Aorta (tissue), 5 donors: ENCODE measurements around the gene GREM2. TPM values are rescaled to one million over a fixed set of nuclear protein-coding genes. Genes with fewer than 3 reads are reported as not detected.

Experiments used
- ATAC-seq: fragments of 200-7000 bp; cut with Tn5 transposase; one replicate; pipeline ENCODE4 v1.9.1; 2022; ENCODE audit warnings: moderate library complexity; ENCODE audit not compliant: low FRiP score
- DNase-seq, 2 donors: peaks; one replicate each; pipeline ENCODE4 v3.0.0-alpha.2; 2020
- H3K27ac ChIP-seq, 2 donors: one replicate each; pipeline ENCODE4 v1.5.1; 2013; ENCODE audit warnings: low read length in 2 of 2, mild to moderate bottlenecking in 2 of 2, moderate library complexity in 2 of 2, control low read depth in 1 of 2, inconsistent platforms in 1 of 2, low read depth in 1 of 2
- H3K27me3 ChIP-seq, 2 donors: one replicate each; pipeline ENCODE4 v1.6.1; 2013; ENCODE audit warnings: control low read depth in 1 of 2, low read length in 1 of 2, mild to moderate bottlenecking in 1 of 2, moderate library complexity in 1 of 2; ENCODE audit not compliant: insufficient read depth in 2 of 2, control insufficient read depth in 1 of 2
- H3K36me3 ChIP-seq, 2 donors: one replicate each; pipeline ENCODE4 v1.6.1; 2013; ENCODE audit warnings: control low read depth in 1 of 2, low read length in 1 of 2, mild to moderate bottlenecking in 1 of 2; ENCODE audit not compliant: insufficient read depth in 2 of 2, control insufficient read depth in 1 of 2
- H3K4me1 ChIP-seq, 2 donors: one replicate each; pipeline ENCODE4 v1.6.1; 2013; ENCODE audit warnings: low read length in 2 of 2, control low read depth in 1 of 2, mild to moderate bottlenecking in 1 of 2, moderate library complexity in 1 of 2; ENCODE audit not compliant: insufficient read depth in 2 of 2, control insufficient read depth in 1 of 2
- H3K4me3 ChIP-seq, 2 donors: one replicate each; pipeline ENCODE4 v1.5.1; 2013; ENCODE audit warnings: low read length in 2 of 2, control low read depth in 1 of 2, mild to moderate bottlenecking in 1 of 2
- H3K9me3 ChIP-seq: one replicate; pipeline ENCODE4 v1.6.1; 2013; ENCODE audit warnings: mild to moderate bottlenecking, low read length; ENCODE audit not compliant: control insufficient read depth
- WGBS, 2 donors: extraction: QIAGEN DNeasy Blood & Tissue Kit; methylation state at CpG; one replicate each; pipeline ENCODE4 v1.1.7; 2013; 5-methylcytosine and 5-hydroxymethylcytosine counted together
- intact Hi-C, 2 donors: fragments of 100-400 bp; cut with DNase I; formaldehyde crosslinking; loops; one replicate each; pipeline versions ENCODE4 v1.14.2 to v1.15.0; 2022
- long read RNA-seq, 2 donors: library from polyadenylated mRNA; unstranded; transcript quantifications; one replicate each; pipeline ENCODE4 v2.0.0, GENCODE V29; 2020 to 2021
- polyA plus RNA-seq, 2 donors: library from polyadenylated mRNA; stranded (reverse); fragments of 200-250 nt; gene quantifications; one replicate each; pipeline ENCODE4 v1.2.3, GENCODE V29; 2013
- total RNA-seq, 2 donors: library from RNA; stranded (reverse); fragmentation: NEBNext Ultra II Directional; extraction: Animal tissue kit (Norgen Biotek cat#: 25700); gene quantifications; one replicate each; pipeline ENCODE4 v1.2.1, GENCODE V29; 2021
- donor health status: healthy with polysubstance abuse.
- donor health status: Bipolar disorder and iron deficiency.
- donor health status: DM: no; HTN: no; CAD: no.
- donor health status: DM: no; HTN: no; CAD: no.
- donor health status: DM: yes; HTN: yes; CAD: no.

Gene GREM2
- total RNA-seq (1 to 10 TPM; 2.9 to 5.1 TPM), polyA plus RNA-seq (under 1 TPM in 1 of 2 donors, not detected in 1; 0.03 TPM)
- long read RNA-seq, donor 1, full-length matches to known transcripts: 3 of 5 reads
- long read RNA-seq, donor 1, partial matches to known transcripts: 2 of 5 reads
- long read RNA-seq, donor 1, other reads (novel, unspliced or antisense): 0 of 5 reads
- long read RNA-seq, donor 2, full-length matches to known transcripts: 2 of 6 reads
- long read RNA-seq, donor 2, partial matches to known transcripts: 0 of 6 reads
- long read RNA-seq, donor 2, other reads (novel, unspliced or antisense): 4 of 6 reads

DNA sequence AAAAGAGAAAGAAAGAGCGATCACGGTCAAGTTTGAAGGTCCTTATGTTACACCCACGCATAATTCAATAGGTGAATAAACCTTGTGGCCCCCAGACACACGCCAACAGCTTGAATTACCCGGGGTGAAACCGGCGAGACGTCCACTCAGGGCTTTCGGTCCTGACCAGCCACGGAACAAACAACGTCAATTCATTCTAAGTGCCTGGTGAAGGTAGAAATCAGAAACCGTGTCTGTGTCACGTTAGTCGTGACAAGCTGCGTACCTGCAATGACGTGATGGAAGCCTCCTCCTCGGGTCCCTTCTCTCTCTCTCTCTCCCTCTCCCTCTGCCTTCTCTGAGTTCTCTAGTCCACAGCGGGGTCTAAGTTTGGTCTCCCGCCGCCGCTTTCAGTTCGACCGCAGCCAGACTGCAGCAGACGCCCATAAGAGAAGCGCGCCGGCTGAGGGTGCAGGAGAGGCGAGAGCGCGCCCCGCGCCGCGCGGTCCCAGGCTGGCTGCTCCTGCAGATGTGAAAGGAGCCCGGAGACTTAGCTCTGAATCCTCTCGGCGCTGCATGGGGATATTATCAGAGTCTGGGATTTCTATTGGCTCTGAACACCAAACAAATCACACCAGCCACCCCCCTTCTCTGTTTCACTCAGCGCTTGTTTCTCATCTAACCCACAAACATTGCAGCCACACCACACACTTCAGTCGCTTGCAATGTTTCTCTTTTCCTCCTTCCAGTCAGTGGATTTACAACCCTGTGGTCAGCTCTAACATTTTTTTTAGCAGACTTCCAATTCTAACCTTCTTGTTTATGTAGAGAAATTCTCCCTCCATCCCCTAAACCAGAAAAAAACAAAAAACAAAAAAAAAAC, at the start of gene GREM2:
TSS of gene GREM2 (minus strand) at position 537 of the 862 bp plus-strand sequence. CDS start 118,680 bp downstream, outside the sequence.
- no peaks in the 10 kb centered on the region for H3K36me3 ChIP-seq
- intact Hi-C loops: no loop called here
- H3K4me3 ChIP-seq: peak within 1 kb of the TSS; percentile 7 to 33
- 1% methylated on average over 40 of the region's 40 CpGs for WGBS, 2 donors
- ATAC-seq (peak; percentile 84), DNase-seq (peak; percentile 48 to 80)
- no peak within 1 kb of the TSS for H3K27ac ChIP-seq
- H3K9me3 ChIP-seq: peaks cover 2% of the 10 kb centered on the region
- H3K4me1 ChIP-seq: no peaks in the 10 kb centered on the region
- no peaks in the 10 kb centered on the region for H3K27me3 ChIP-seq

DNA sequence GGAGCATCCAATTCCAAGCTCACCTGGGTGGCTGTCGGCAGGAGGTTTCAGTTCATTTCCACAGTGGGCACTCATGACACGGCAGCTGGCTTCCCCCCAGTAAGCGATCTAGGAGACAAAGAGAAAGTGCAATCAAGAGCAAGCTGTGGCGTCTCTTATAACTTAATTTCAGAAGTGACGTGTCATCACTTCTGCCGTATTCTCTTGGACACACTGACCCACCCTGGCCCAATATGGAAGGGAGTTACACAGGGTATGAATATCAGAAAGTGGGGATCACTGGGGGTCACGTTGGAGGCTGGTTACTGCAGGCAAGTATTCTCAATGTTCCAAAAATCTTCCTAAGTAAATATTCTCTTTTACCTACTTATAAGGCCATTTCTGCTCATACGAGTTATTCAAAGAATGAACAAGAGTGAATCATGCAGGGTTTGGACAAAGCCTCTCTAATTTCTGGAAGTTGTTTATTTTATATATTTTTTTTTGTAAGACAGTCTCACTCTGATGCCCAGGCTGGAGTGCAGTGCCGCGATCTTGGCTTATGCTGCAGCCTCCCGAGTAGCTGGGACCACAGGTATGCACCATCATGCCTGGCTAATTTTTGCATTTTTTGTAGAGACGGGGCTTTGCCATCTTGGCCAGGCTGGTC, 46.5 kb upstream of the GREM2 start:
- intact Hi-C loops: no loop called here
- WGBS, 2 donors: 71 to 79% methylated on average over 12 of the region's 12 CpGs

DNA sequence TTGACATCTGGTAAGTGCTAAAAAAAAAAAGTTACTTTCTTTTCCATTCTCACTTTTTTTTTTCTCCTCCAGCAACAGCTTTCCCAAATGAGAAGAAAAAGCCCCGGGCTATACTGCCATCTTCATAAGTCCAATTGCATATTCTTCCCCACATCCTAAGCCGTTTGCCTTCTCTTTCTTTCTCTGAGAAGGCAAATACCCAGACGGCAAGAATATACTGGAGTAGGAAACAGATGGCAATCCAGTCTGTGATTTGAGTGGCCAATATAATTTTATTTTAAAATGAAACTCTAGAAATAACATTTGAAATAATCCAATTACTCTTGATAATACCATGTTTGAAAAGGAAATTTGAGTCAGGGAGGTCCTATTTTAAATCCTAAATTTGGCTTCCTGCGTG, 44.6 kb upstream of the GREM2 start:
- no peak for DNase-seq
- 73 to 76% methylated on average over 4 of the region's 4 CpGs for WGBS, 2 donors
- Histone ChIP-seq H3K27ac (no peak overlapping the region), H3K36me3 (no peaks in the 10 kb centered on the region), H3K9me3 (peaks cover 1% of the 10 kb centered on the region), H3K4me1 (no peaks in the 10 kb centered on the region), H3K4me3 (no peak overlapping the region), H3K27me3 (no peaks in the 10 kb centered on the region)
- ATAC-seq: no peak
- intact Hi-C loops: no loop called here

More for the DNA sequence above, 46.5 kb upstream of the GREM2 start:
- no peak overlapping the region for H3K4me3 ChIP-seq
- H3K36me3 ChIP-seq: no peaks in the 10 kb centered on the region
- peaks cover 1% of the 10 kb centered on the region for H3K9me3 ChIP-seq
- H3K27me3 ChIP-seq: no peaks in the 10 kb centered on the region
- no peaks in the 10 kb centered on the region for H3K4me1 ChIP-seq
- no peak for ATAC-seq
- DNase-seq: no peak
- no peak overlapping the region for H3K27ac ChIP-seq

DNA sequence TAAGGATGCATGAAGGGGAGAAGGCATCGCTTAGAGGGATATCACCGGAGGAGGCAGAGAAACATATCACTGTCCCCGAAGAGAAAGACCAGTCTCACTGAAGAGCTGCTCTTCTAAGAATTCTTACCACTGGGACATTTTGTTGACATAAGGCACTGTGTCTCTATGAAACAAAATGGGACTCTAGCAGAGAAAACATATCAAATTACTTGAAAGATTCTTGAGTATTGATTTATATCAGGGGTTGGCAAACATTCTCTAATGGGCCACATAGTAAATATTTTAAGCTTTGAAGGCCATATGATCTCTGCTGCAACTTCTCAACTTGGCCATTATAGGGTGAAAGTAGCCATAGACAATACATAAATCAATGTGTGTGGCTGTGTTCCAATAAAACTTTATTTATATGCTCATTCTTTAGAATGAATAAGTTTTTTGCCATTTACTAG, 41.0 kb upstream of the GREM2 start:
- WGBS, 2 donors: 56 to 72% methylated on average over 3 of the region's 3 CpGs
- Histone ChIP-seq H3K9me3 (no peaks in the 10 kb centered on the region), H3K27me3 (no peaks in the 10 kb centered on the region), H3K27ac (no peak overlapping the region), H3K4me3 (no peak overlapping the region), H3K36me3 (no peaks in the 10 kb centered on the region), H3K4me1 (no peaks in the 10 kb centered on the region)
- intact Hi-C loops: no loop called here
- DNase-seq (no peak), ATAC-seq (no peak)

DNA sequence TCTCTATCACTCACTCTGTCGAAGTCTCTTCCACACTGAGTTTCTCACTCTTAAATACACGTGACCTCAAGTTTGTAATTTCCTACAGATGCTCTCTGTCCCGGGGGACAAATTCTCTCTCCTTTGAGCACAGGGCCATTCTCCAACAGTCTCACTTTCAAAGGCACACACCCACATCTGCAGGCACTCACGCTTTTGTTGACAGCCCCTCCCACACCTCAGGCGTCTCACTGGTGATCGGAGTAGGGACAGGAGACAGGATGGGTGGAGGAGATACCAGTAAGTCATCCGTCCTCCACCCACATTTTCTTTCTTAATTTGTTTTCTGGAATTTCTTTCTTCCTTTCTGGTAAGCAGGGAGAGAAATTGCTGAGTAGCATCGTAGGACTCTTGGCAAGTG, 40.6 kb upstream of the GREM2 start:
- no peak overlapping the region for H3K27ac ChIP-seq
- no peaks in the 10 kb centered on the region for H3K27me3 ChIP-seq
- H3K36me3 ChIP-seq: no peaks in the 10 kb centered on the region
- H3K4me3 ChIP-seq: no peak overlapping the region
- H3K4me1 ChIP-seq: no peaks in the 10 kb centered on the region
- no peaks in the 10 kb centered on the region for H3K9me3 ChIP-seq
- intact Hi-C loops: no loop called here
- ATAC-seq (no peak), DNase-seq (no peak)
- WGBS, 2 donors: 24 to 36% methylated on average over 8 of the region's 8 CpGs

DNA sequence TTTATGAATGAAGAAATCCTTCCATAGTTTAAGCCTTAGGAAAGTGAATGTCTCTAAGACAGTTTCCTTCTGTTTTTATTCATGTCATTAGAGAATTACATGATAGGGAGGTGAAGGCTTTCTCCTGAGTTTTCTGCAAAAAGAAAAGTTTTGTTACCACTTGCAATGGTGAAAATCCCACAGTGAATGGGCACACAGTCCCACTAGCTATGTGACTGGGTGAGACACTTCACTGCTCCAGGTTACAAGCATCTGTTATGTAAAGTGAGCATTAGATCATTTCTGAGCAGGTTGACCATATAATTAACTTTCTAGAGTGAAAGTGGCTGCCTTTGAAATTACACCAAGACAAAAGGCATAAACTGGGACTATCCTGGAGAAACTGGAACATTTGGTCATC, 38.9 kb upstream of the GREM2 start:
- Histone ChIP-seq H3K27me3 (no peaks in the 10 kb centered on the region), H3K4me1 (no peaks in the 10 kb centered on the region), H3K36me3 (no peaks in the 10 kb centered on the region), H3K27ac (no peak overlapping the region), H3K4me3 (no peak overlapping the region), H3K9me3 (no peaks in the 10 kb centered on the region)
- ATAC-seq: no peak
- intact Hi-C loops: no loop called here
- DNase-seq: no peak

DNA sequence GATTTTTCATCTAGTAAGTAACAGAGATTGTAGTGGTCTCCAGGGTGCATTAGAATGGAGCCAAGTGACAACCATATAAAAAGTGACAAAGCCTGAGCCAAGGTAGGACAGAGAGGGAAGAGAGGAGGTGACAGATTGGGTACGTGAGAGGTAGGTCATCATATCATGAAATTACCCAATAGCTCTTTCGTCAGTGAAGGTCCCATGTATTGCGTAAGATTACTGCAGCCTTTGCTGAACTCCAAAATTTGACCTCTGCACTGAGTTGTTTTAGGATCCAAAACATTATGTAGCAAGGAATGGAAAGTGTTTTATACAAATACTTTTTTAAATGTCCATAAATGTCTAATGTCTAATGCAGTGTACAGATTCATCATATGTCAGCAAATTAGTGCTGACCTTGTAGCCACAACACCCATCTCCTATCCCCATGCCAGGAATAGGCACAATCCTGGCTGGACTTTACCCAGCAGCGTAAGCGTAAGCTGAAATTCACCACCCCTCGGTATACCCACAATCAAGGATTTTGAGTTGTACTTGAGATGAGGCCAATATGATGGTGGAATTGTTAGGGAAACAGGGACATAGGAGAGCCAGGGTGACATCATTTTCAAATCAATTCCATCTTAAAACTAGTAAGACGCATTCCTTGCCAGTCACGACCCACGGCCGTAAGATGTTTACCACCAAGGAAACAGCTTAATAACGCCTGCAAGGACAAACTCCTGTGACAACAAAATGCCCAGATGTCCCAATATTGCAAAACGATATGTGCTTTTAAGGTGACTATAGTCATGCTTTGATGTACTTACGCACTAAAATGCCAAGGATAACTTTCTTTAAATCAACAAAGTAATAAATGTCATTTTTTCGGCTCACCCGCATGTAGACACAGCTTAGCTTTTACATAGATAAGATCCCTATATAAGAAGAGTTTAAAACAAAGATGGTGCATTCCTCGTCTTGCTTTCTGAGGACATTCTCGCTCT, 38.1 kb upstream of the GREM2 start:
- H3K9me3 ChIP-seq: no peaks in the 10 kb centered on the region
- H3K4me1 ChIP-seq: no peaks in the 10 kb centered on the region
- ATAC-seq (no peak), DNase-seq (no peak)
- intact Hi-C loops: no loop called here
- WGBS, 2 donors: 81 to 84% methylated on average over 17 of the region's 17 CpGs
- no peaks in the 10 kb centered on the region for H3K27me3 ChIP-seq
- H3K4me3 ChIP-seq: no peak overlapping the region
- H3K36me3 ChIP-seq: no peaks in the 10 kb centered on the region
- H3K27ac ChIP-seq: no peak overlapping the region
